ENCODE measurements around the gene PNPLA4. TPM values are rescaled to one million over a fixed set of nuclear protein-coding genes. Genes with fewer than 3 reads are reported as not detected.
A peak's percentile ranks its signal among the peaks of the same experiment; 100 is the strongest.

PNPLA4 gene
- total RNA-seq, 6 experiments from 2014 or later = 3.4 to 8.3 (median 4.4) TPM

DNA sequence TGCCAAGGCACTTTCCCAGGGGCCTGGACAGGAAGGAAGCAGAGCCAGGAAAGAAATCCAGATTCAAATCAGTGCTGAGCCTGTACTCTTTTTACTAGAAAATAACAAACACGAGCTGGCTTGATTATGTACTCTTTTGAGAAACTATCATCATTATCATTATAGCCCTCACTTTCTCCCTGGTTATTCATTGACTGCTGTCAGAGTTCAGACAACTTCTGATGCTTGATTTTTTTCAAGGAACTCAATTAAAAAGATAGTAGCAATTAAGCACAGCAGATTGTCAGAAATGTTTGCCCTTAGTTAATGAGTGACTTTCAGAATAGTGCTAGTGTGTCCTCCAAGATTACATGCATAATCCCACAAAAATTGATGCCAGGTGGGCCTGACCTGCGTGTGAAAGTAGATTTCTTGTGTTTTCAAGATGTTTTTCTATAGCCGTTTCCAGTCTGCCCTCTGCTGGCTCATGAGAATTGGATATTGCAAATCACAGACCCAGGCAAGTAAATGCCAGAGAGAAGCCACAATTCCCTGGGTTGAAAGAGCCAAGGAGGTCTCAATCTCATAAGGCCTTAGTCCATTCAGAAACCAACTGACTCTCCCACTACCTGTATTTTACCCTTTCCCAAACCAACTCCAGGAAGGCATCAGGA is 14.3 kb upstream of the PNPLA4 start:
- TF ChIP-seq, protein P1, sequence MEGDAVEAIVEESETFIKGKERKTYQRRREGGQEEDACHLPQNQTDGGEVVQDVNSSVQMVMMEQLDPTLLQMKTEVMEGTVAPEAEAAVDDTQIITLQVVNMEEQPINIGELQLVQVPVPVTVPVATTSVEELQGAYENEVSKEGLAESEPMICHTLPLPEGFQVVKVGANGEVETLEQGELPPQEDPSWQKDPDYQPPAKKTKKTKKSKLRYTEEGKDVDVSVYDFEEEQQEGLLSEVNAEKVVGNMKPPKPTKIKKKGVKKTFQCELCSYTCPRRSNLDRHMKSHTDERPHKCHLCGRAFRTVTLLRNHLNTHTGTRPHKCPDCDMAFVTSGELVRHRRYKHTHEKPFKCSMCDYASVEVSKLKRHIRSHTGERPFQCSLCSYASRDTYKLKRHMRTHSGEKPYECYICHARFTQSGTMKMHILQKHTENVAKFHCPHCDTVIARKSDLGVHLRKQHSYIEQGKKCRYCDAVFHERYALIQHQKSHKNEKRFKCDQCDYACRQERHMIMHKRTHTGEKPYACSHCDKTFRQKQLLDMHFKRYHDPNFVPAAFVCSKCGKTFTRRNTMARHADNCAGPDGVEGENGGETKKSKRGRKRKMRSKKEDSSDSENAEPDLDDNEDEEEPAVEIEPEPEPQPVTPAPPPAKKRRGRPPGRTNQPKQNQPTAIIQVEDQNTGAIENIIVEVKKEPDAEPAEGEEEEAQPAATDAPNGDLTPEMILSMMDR (IDR thresholded peaks at IDR 0.05) = peak; percentile 54; the same call in 1 of the 2 replicates
- no peak overlapping the region for H3K27ac Mint-ChIP-seq

DNA sequence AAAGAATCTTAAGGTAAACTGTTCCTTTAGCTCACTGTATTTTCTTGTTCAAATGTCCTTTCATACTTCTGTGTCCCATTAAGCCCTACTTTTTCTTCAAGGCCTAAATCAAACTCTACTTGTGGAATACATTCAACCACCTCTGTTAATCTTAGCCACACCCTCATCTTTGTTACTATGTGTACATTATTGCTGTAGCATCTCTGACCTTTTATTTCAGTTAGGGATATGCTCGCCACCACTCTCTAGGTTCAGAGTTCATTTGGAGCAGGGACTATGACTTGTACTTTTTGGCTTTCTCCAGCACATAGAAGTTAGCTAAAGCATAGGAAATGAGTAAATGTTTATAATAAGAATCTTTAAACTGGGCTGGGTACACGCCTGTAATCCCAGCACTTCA is 6.8 kb upstream of the PNPLA4 start:
- DNase-seq = no peak
- TF ChIP-seq, protein P1 (IDR thresholded peaks at IDR 0.05) = no peak
- Mint-ChIP-seq H3K4me3 (no peak overlapping the region), H3K27ac (no peak overlapping the region), H3K9me3 (no peaks in the 10 kb centered on the region), H3K27me3 (ENCODE audit: insufficient read depth) (no peaks in the 10 kb centered on the region; the same call in 1 of the 2 replicates), H3K4me1 (ENCODE audit: low read depth) (no peaks in the 10 kb centered on the region), H3K36me3 (ENCODE audit: low read depth) (no peaks in the 10 kb centered on the region)

More for the DNA sequence above, 14.3 kb upstream of the PNPLA4 start:
- no peak overlapping the region for H3K4me3 Mint-ChIP-seq
- DNase-seq = no peak
- H3K4me1 Mint-ChIP-seq (ENCODE audit: low read depth) = no peaks in the 10 kb centered on the region
- H3K27me3 Mint-ChIP-seq (ENCODE audit: insufficient read depth) = no peaks in the 10 kb centered on the region
- H3K36me3 Mint-ChIP-seq (ENCODE audit: low read depth) = no peaks in the 10 kb centered on the region
- no peaks in the 10 kb centered on the region for H3K9me3 Mint-ChIP-seq

DNA sequence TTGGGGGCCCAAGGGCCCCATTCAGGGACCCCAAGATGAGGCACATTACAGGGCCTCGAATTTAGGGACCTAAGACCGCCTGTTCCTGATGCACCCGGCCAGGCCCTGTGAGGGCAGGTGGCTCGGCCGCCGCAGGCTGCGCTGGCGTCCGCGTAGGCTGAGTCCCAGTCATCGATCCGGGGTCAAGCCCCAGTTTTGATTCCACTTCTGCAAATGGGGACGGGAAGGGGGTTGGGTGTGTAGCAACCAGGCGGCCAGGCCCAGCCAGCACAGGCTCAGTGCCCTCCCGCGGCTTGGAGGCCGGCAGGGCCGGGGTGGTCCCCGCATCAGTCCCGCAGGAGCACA is 327 bp downstream of the PNPLA4 start:
- H3K9me3 Mint-ChIP-seq = no peaks in the 10 kb centered on the region
- H3K36me3 Mint-ChIP-seq (ENCODE audit: low read depth) = no peaks in the 10 kb centered on the region
- no peaks in the 10 kb centered on the region; the same call in 1 of the 2 replicates for H3K4me1 Mint-ChIP-seq (ENCODE audit: low read depth)
- DNase-seq = no peak
- peak overlapping the region; percentile 87 for H3K4me3 Mint-ChIP-seq
- H3K27me3 Mint-ChIP-seq (ENCODE audit: insufficient read depth) = no peaks in the 10 kb centered on the region; the same call in 1 of the 2 replicates
- H3K27ac Mint-ChIP-seq = no peak overlapping the region; the same call in 1 of the 2 replicates
- TF ChIP-seq, protein P1 (IDR thresholded peaks at IDR 0.05) = no peak

DNA sequence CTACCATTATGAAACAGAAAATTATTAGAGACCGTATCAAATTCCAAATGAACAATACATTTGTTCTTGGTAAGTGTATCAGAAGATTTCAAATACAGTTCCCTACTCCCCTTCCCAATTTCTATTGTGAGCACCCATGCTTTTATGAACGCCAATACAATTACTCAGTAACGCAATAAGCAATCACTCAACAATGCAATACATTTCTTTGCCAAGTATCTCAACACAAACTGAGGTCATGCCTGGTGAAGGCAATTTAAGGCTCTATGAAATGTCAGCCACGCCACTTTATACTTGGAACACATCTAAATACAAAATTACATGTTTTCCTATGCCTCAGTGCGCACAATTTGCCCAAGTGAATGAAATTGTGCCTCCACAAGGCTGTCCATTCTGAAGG is 712 bp downstream of the PNPLA4 start:
- TF ChIP-seq, protein P1 (IDR thresholded peaks at IDR 0.05) = no peak
- no peaks in the 10 kb centered on the region; the same call in 1 of the 2 replicates for H3K4me1 Mint-ChIP-seq (ENCODE audit: low read depth)
- no peaks in the 10 kb centered on the region for H3K9me3 Mint-ChIP-seq
- no peaks in the 10 kb centered on the region for H3K36me3 Mint-ChIP-seq (ENCODE audit: low read depth)
- H3K27ac Mint-ChIP-seq = no peak overlapping the region
- H3K27me3 Mint-ChIP-seq (ENCODE audit: insufficient read depth) = no peaks in the 10 kb centered on the region; the same call in 1 of the 2 replicates
- no peak for DNase-seq
- H3K4me3 Mint-ChIP-seq = no peak overlapping the region; the same call in 1 of the 2 replicates

DNA sequence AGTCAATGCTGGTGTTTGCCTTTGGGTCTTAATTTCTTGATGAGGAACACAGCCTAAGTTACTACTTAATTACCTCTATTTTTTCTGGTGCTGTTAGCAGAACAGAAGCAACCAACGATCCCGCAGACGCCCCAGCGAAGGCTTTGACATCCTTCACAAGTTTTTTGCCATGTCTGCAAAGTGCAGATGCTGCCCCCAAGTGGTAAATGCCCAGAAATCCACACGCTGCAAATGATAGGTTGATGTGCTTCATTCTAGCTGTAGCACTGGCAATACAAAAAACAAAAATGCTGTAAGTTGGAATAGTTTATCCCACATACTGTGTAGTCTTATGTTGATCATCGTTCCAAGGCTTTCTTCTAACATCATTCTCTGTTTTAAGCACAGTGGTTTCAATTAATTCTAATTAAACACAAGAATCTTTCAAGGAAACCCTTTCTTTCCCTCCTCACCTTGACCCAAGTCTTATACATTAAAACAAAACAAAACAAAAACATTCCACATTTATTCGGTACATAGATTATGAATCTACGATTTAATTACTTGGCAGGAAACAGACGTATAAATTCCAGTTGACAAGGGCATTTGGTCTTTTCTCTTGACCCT is 1.2 kb downstream of the PNPLA4 start:
- Mint-ChIP-seq H3K27ac (no peak overlapping the region), H3K9me3 (no peaks in the 10 kb centered on the region), H3K4me3 (no peak overlapping the region; the same call in 1 of the 2 replicates), H3K36me3 (ENCODE audit: low read depth) (no peaks in the 10 kb centered on the region), H3K27me3 (ENCODE audit: insufficient read depth) (no peaks in the 10 kb centered on the region; the same call in 1 of the 2 replicates), H3K4me1 (ENCODE audit: low read depth) (no peaks in the 10 kb centered on the region; the same call in 1 of the 2 replicates)
- TF ChIP-seq, protein P1 (IDR thresholded peaks at IDR 0.05) = peak; percentile 79
- peak; percentile 43 for DNase-seq
